Activated T-cell treated with anti-CD3 and anti-CD28 coated beads, Interleukin-2, amount 50 U/mL, for 4 hours (primary cell): ENCODE results near the gene USP47. TPM values are rescaled to one million over a fixed set of nuclear protein-coding genes. Genes with fewer than 3 reads are reported as not detected.

ENCODE experiments used
- ATAC-seq, 2 donors: fragments of 200-7000 bp; cut with Tn5 transposase; one replicate each; pipeline ENCODE4 v1.10.0; 2021
- DNase-seq: peaks from one replicate; pipeline ENCODE4 v3.0.0-alpha.2; 2020
- H3K27me3 Mint-ChIP-seq: one replicate; pipeline ENCODE4 v1.8.0; 2021; ENCODE audit warnings: low read depth, mixed read lengths
- H3K36me3 Mint-ChIP-seq: one replicate; pipeline ENCODE4 v1.8.0; 2022; ENCODE audit warnings: mixed read lengths; ENCODE audit not compliant: insufficient read depth
- H3K4me1 Mint-ChIP-seq: one replicate; pipeline ENCODE4 v1.8.0; 2021; ENCODE audit warnings: low read depth, mixed read lengths
- H3K4me3 Mint-ChIP-seq: one replicate; pipeline ENCODE4 v1.8.0; 2021; ENCODE audit warnings: mild to moderate bottlenecking, moderate library complexity, mixed read lengths
- H3K9me3 Mint-ChIP-seq: one replicate; pipeline ENCODE4 v1.8.0; 2021; ENCODE audit warnings: mixed read lengths
- total RNA-seq, 3 donors: library from RNA; stranded (reverse); gene quantifications; one replicate each; pipeline ENCODE4 v1.2.1, GENCODE V29; 2021

The USP47 gene
- total RNA-seq, 3 donors from 2014 or later, result 39.5 to 48.3 (median 40.8) TPM

GRCh38 chr11:11910541-11910940, 68.8 kb downstream of the USP47 start:
- no peaks in the 10 kb centered on the region for H3K4me1 Mint-ChIP-seq
- H3K27me3 Mint-ChIP-seq, result no peaks in the 10 kb centered on the region
- no peaks in the 10 kb centered on the region for H3K9me3 Mint-ChIP-seq
- ATAC-seq, result no peak
- peaks cover 31% of the 10 kb centered on the region for H3K36me3 Mint-ChIP-seq
- DNase-seq, result no peak
- no peak overlapping the region for H3K4me3 Mint-ChIP-seq

- H3K4me3 Mint-ChIP-seq, result no peak overlapping the region
- H3K36me3 Mint-ChIP-seq, result peaks cover 38% of the 10 kb centered on the region
- ATAC-seq (no peak), DNase-seq (no peak)
- H3K4me1 Mint-ChIP-seq, result peaks cover 3% of the 10 kb centered on the region
- H3K27me3 Mint-ChIP-seq, result no peaks in the 10 kb centered on the region
- no peaks in the 10 kb centered on the region for H3K9me3 Mint-ChIP-seq
These were observed 71.6 kb downstream of the USP47 start for GRCh38 chr11:11913395-11913794.

GRCh38 chr11:11915625-11916024, 73.9 kb downstream of the USP47 start:
- H3K9me3 Mint-ChIP-seq, result no peaks in the 10 kb centered on the region
- DNase-seq, result no peak
- no peaks in the 10 kb centered on the region for H3K27me3 Mint-ChIP-seq
- no peak for ATAC-seq
- H3K4me1 Mint-ChIP-seq, result peaks cover 3% of the 10 kb centered on the region
- peaks cover 31% of the 10 kb centered on the region for H3K36me3 Mint-ChIP-seq
- H3K4me3 Mint-ChIP-seq, result no peak overlapping the region

DNA sequence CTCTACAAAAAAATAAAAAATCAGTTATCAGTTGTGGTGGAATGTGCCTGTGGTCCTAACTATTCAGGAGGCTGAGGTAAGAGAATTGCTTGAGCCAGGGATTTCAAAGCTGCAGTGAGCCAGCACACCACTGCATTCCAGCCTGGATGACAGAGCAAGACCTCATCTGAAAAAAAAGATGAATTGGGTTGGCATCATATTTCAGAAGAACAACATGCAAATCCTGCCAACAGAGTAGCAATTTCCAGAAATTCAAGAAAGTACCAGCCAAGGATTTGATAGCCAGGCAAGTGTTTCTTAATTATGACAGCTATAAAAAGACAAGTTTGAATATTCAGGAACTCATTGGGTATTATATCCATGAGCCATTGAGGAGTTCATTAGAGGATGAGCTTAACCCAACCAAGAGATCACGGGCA, 75.2 kb downstream of the USP47 start:
- Mint-ChIP-seq H3K9me3 (no peaks in the 10 kb centered on the region), H3K27me3 (no peaks in the 10 kb centered on the region), H3K4me3 (no peak overlapping the region), H3K4me1 (peaks cover 3% of the 10 kb centered on the region), H3K36me3 (peaks cover 20% of the 10 kb centered on the region)
- DNase-seq, result no peak
- no peak for ATAC-seq

DNA sequence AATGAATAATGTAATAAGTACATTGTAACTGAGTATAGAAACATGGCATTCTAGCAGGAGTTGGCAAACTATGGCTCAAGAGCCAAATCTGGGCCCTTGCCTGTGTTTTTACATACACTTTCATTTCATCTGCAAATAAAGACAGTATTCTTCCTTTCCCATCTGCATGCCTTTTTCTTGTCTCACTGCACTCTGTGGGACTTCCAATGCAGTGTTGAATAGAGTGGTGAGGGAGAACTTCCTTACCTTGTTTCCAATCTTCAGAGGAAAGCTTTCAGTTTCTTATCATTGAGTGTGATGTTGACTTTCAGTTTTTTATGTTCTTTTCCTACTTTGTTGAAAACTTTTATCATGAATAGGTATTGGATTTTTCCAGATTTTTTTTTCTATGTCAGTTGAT, 82.1 kb downstream of the USP47 start:
- DNase-seq, result no peak
- Mint-ChIP-seq H3K4me3 (no peak overlapping the region), H3K9me3 (no peaks in the 10 kb centered on the region), H3K36me3 (peaks cover 37% of the 10 kb centered on the region), H3K4me1 (peaks cover 15% of the 10 kb centered on the region), H3K27me3 (no peaks in the 10 kb centered on the region)
- no peak for ATAC-seq

- Mint-ChIP-seq H3K4me3 (no peak overlapping the region), H3K9me3 (no peaks in the 10 kb centered on the region), H3K27me3 (no peaks in the 10 kb centered on the region), H3K36me3 (peaks cover 45% of the 10 kb centered on the region), H3K4me1 (peaks cover 13% of the 10 kb centered on the region)
- DNase-seq, result no peak
- no peak for ATAC-seq
These were observed 88.1 kb downstream of the USP47 start for GRCh38 chr11:11929920-11930319.

- DNase-seq (no peak), ATAC-seq (peak; percentile 46 to 69)
- Mint-ChIP-seq H3K27me3 (no peaks in the 10 kb centered on the region), H3K9me3 (no peaks in the 10 kb centered on the region), H3K4me3 (no peak overlapping the region), H3K36me3 (peaks cover 34% of the 10 kb centered on the region), H3K4me1 (peaks cover 6% of the 10 kb centered on the region)
These were observed 89.8 kb downstream of the USP47 start for GRCh38 chr11:11931461-11932055.

- no peak for ATAC-seq
- no peak overlapping the region for H3K4me3 Mint-ChIP-seq
- H3K27me3 Mint-ChIP-seq, result no peaks in the 10 kb centered on the region
- H3K36me3 Mint-ChIP-seq, result peaks cover 36% of the 10 kb centered on the region
- H3K9me3 Mint-ChIP-seq, result no peaks in the 10 kb centered on the region
- DNase-seq, result no peak
- H3K4me1 Mint-ChIP-seq, result no peaks in the 10 kb centered on the region
These were observed 93.8 kb downstream of the USP47 start for GRCh38 chr11:11935536-11935935.

GRCh38 chr11:11937433-11937832, 95.7 kb downstream of the USP47 start:
- DNase-seq, result no peak
- no peaks in the 10 kb centered on the region for H3K4me1 Mint-ChIP-seq
- H3K4me3 Mint-ChIP-seq, result no peak overlapping the region
- H3K27me3 Mint-ChIP-seq, result no peaks in the 10 kb centered on the region
- H3K36me3 Mint-ChIP-seq, result peaks cover 37% of the 10 kb centered on the region
- no peaks in the 10 kb centered on the region for H3K9me3 Mint-ChIP-seq
- no peak for ATAC-seq

DNA sequence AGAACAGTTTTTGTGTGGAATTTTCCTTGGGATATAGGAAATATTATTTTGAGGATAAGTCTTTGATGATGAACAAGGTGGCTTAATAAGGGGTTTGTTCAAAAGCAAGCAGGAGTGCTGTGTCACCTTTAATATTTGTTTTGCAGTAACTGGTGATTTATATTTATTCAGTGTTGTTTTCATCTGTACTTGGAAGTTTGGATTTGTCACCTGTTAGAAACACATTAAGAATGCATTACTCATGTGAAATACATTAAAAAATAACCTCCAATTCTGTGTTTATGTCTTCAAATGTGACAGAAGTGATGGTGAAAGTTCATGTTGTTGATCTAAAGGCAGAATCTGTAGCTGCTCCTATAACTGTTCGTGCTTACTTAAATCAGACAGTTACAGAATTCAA, 96.2 kb downstream of the USP47 start:
- Mint-ChIP-seq H3K4me1 (no peaks in the 10 kb centered on the region), H3K27me3 (no peaks in the 10 kb centered on the region), H3K4me3 (no peak overlapping the region), H3K9me3 (no peaks in the 10 kb centered on the region), H3K36me3 (peaks cover 38% of the 10 kb centered on the region)
- DNase-seq, result no peak
- no peak for ATAC-seq

- Mint-ChIP-seq H3K4me3 (no peak overlapping the region), H3K27me3 (no peaks in the 10 kb centered on the region), H3K9me3 (no peaks in the 10 kb centered on the region), H3K4me1 (no peaks in the 10 kb centered on the region), H3K36me3 (peaks cover 41% of the 10 kb centered on the region)
- DNase-seq (no peak), ATAC-seq (no peak)
These were observed 98.8 kb downstream of the USP47 start for GRCh38 chr11:11940551-11940950.

DNA sequence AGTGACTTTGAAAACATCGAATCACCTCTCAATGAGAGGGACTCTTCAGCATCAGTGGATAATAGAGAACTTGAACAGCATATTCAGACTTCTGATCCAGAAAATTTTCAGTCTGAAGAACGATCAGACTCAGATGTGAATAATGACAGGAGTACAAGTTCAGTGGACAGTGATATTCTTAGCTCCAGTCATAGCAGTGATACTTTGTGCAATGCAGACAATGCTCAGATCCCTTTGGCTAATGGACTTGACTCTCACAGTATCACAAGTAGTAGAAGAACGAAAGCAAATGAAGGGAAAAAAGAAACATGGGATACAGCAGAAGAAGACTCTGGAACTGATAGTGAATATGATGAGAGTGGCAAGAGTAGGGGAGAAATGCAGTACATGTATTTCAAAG, 100.9 kb downstream of the USP47 start:
- H3K36me3 Mint-ChIP-seq, result peaks cover 36% of the 10 kb centered on the region
- ATAC-seq (no peak), DNase-seq (no peak)
- H3K27me3 Mint-ChIP-seq, result no peaks in the 10 kb centered on the region
- H3K4me3 Mint-ChIP-seq, result no peak overlapping the region
- H3K9me3 Mint-ChIP-seq, result no peaks in the 10 kb centered on the region
- no peaks in the 10 kb centered on the region for H3K4me1 Mint-ChIP-seq

DNA sequence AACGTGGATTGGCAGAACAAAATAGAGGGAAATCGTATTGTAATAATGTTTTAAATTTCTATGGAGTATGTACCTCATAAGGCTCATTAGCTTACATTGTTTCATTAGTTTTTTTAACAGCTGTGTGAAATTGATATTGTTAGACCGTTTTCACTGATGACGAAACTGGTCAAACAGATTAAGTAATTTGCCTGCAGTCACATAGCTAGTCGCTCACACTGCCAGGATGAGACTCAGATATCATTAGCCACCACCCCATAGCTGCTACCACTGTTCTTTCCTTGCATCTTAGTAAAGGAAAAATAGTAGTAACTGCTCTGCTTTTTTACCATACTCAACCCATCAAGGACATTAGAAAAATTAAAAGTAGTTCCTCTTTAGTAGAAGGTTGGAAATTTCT, 102.7 kb downstream of the USP47 start:
- no peaks in the 10 kb centered on the region for H3K4me1 Mint-ChIP-seq
- ATAC-seq, result no peak

GRCh38 chr11:11946180-11946579, 104.4 kb downstream of the USP47 start:
- no peak overlapping the region for H3K4me3 Mint-ChIP-seq
- no peaks in the 10 kb centered on the region for H3K27me3 Mint-ChIP-seq
- H3K36me3 Mint-ChIP-seq, result peaks cover 31% of the 10 kb centered on the region
- no peaks in the 10 kb centered on the region for H3K4me1 Mint-ChIP-seq
- no peaks in the 10 kb centered on the region for H3K9me3 Mint-ChIP-seq
- ATAC-seq (no peak), DNase-seq (no peak)

More for the DNA sequence above, 102.7 kb downstream of the USP47 start:
- Mint-ChIP-seq H3K36me3 (peaks cover 33% of the 10 kb centered on the region), H3K9me3 (no peaks in the 10 kb centered on the region), H3K4me3 (no peak overlapping the region), H3K27me3 (no peaks in the 10 kb centered on the region)
- DNase-seq, result no peak

DNA sequence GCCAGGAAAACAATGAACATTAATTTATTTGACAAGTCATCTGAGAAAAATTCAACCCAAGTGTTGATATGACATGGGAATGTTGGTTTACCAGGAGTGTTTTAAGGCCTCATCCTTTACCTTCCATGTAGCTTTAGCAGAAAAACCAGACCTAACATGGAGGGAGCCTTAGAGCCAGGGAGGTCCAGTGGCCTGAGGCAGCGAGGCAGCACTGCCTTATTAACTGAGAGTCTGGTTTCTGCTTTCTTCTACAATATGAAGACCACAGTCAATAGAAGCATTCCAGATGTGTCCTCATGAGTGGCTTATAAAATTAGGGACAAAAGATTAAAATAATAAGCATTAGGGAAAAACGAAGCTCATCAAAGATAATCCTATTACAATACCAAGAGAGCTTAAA, 105.1 kb downstream of the USP47 start:
- no peak overlapping the region for H3K4me3 Mint-ChIP-seq
- H3K9me3 Mint-ChIP-seq, result no peaks in the 10 kb centered on the region
- no peaks in the 10 kb centered on the region for H3K4me1 Mint-ChIP-seq
- H3K27me3 Mint-ChIP-seq, result no peaks in the 10 kb centered on the region
- DNase-seq, result no peak
- peaks cover 35% of the 10 kb centered on the region for H3K36me3 Mint-ChIP-seq
- ATAC-seq, result no peak

- H3K27me3 Mint-ChIP-seq, result no peaks in the 10 kb centered on the region
- ATAC-seq (no peak), DNase-seq (no peak)
- H3K4me3 Mint-ChIP-seq, result no peak overlapping the region
- H3K4me1 Mint-ChIP-seq, result no peaks in the 10 kb centered on the region
- H3K9me3 Mint-ChIP-seq, result no peaks in the 10 kb centered on the region
- peaks cover 37% of the 10 kb centered on the region for H3K36me3 Mint-ChIP-seq
These were observed 106.1 kb downstream of the USP47 start for GRCh38 chr11:11947825-11948224.
